Measurements from ENCODE around the gene NFIC. TPM values are rescaled to one million over a fixed set of nuclear protein-coding genes. Genes with fewer than 3 reads are reported as not detected.
A peak's percentile ranks its signal among the peaks of the same experiment; 100 is the strongest.

The NFIC gene
- total RNA-seq, 1 donor: 79.5 TPM

- no peak for DNase-seq (ENCODE audit: low read depth)
- TF ChIP-seq, protein P1, sequence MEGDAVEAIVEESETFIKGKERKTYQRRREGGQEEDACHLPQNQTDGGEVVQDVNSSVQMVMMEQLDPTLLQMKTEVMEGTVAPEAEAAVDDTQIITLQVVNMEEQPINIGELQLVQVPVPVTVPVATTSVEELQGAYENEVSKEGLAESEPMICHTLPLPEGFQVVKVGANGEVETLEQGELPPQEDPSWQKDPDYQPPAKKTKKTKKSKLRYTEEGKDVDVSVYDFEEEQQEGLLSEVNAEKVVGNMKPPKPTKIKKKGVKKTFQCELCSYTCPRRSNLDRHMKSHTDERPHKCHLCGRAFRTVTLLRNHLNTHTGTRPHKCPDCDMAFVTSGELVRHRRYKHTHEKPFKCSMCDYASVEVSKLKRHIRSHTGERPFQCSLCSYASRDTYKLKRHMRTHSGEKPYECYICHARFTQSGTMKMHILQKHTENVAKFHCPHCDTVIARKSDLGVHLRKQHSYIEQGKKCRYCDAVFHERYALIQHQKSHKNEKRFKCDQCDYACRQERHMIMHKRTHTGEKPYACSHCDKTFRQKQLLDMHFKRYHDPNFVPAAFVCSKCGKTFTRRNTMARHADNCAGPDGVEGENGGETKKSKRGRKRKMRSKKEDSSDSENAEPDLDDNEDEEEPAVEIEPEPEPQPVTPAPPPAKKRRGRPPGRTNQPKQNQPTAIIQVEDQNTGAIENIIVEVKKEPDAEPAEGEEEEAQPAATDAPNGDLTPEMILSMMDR (IDR thresholded peaks at IDR 0.05; ENCODE audit: insufficient read depth, low read length): no peak
- H3K4me3 ChIP-seq (ENCODE audit: low read depth, low read length): no peak overlapping the region
These were observed 65.5 kb downstream of the NFIC start for GRCh38 chr19:3431760-3432397.

- DNase-seq (ENCODE audit: low read depth): no peak
- TF ChIP-seq, protein P1 (IDR thresholded peaks at IDR 0.05; ENCODE audit: insufficient read depth, low read length): no peak
These were observed 66.9 kb downstream of the NFIC start for GRCh38 chr19:3433313-3433712.

GRCh38 chr19:3433805-3434540 lies 67.6 kb downstream of the NFIC start:
- no peak for DNase-seq (ENCODE audit: low read depth)
- no peak overlapping the region for H3K4me3 ChIP-seq (ENCODE audit: low read depth, low read length)
- TF ChIP-seq, protein P1 (IDR thresholded peaks at IDR 0.05; ENCODE audit: insufficient read depth, low read length): no peak

More at GRCh38 chr19:3433313-3433712, 66.9 kb downstream of the NFIC start:
- H3K4me3 ChIP-seq (ENCODE audit: low read depth, low read length): no peak overlapping the region

DNA sequence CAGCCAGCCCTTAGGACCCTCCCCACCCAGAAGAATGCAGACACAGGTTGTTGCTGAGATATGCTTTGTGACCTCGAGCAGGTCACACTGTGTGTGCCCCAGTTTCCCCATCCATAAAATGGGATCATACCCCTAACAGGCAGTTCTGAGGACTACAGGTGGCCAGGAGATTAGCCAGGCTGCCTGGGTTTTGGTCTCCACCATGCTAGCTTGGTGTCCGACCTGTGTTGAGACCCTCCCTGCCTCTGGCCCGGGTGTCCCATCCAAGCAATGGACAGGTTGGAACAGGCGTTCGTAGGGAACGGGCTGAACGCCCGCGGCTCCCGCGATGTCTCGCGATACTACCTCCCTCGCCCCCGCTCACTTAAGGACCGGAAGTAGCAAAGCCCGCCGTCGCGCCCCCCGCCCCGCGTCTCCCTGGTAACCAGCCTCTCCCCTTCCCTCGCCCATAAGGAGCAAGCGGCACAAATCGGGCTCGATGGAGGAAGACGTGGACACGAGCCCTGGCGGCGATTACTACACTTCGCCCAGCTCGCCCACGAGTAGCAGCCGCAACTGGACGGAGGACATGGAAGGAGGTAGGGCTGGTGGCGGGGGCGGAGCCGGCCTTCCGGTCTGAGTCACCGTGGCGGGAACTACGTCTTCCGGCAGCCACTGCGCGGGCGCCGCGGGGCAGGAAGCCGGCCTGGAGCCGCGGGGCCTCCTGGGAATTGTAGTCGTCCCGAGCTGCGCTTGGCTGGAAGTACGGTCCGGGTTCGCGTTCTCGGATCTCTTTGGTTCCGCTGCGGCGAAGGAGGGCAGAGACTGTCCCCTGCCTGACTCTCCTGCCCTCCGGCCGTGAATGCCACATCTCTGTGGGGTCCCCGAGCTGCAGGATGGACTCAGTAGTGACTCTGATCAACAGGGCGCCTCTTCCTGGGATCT lies 68.5 kb downstream of the NFIC start:
- DNase-seq (ENCODE audit: low read depth): peak; percentile 94
- TF ChIP-seq, protein P1 (IDR thresholded peaks at IDR 0.05; ENCODE audit: insufficient read depth, low read length): no peak
- H3K4me3 ChIP-seq (ENCODE audit: low read depth, low read length): peak overlapping the region; percentile 56

GRCh38 chr19:3440082-3440481 lies 73.7 kb downstream of the NFIC start:
- H3K4me3 ChIP-seq (ENCODE audit: low read depth, low read length): no peak overlapping the region
- DNase-seq (ENCODE audit: low read depth): no peak
- TF ChIP-seq, protein P1 (IDR thresholded peaks at IDR 0.05; ENCODE audit: insufficient read depth, low read length): peak; percentile 39

GRCh38 chr19:3441089-3441985 lies 75.0 kb downstream of the NFIC start:
- H3K4me3 ChIP-seq (ENCODE audit: low read depth, low read length): no peak overlapping the region
- no peak for DNase-seq (ENCODE audit: low read depth)
- TF ChIP-seq, protein P1 (IDR thresholded peaks at IDR 0.05; ENCODE audit: insufficient read depth, low read length): no peak
